Esophagus (tissue), 2 donors: Measurements from ENCODE around the gene SMIM28. TPM values are rescaled to one million over a fixed set of nuclear protein-coding genes. Genes with fewer than 3 reads are reported as not detected.

Experiments used
- H3K27ac ChIP-seq, 2 donors: one replicate each; pipeline ENCODE4 v1.5.1; 2013; ENCODE audit warnings: low read depth in 2 of 2, mild to moderate bottlenecking in 2 of 2, inconsistent platforms in 1 of 2, low read length in 1 of 2, moderate library complexity in 1 of 2
- H3K27me3 ChIP-seq, 2 donors: one replicate each; pipeline ENCODE4 v1.6.1; 2013; ENCODE audit warnings: low read length in 2 of 2, control low read depth in 1 of 2, mild to moderate bottlenecking in 1 of 2; ENCODE audit not compliant: insufficient read depth in 2 of 2, control insufficient read depth in 1 of 2
- H3K36me3 ChIP-seq, 2 donors: one replicate each; pipeline ENCODE4 v1.6.1; 2013; ENCODE audit warnings: low read length in 1 of 2; ENCODE audit not compliant: control insufficient read depth in 2 of 2, insufficient read depth in 2 of 2
- H3K4me1 ChIP-seq, 2 donors: one replicate each; pipeline ENCODE4 v1.6.1; 2013; ENCODE audit warnings: low read length in 1 of 2; ENCODE audit not compliant: control insufficient read depth in 2 of 2, insufficient read depth in 2 of 2
- H3K4me3 ChIP-seq, 2 donors: one replicate each; pipeline ENCODE4 v1.5.1; 2013; ENCODE audit warnings: low read length in 2 of 2, mild to moderate bottlenecking in 2 of 2, low read depth in 1 of 2, moderate library complexity in 1 of 2
- H3K9me3 ChIP-seq, 2 donors: one replicate each; pipeline ENCODE4 v1.6.1; 2013; ENCODE audit warnings: mild to moderate bottlenecking in 2 of 2, low read depth in 1 of 2, low read length in 1 of 2, moderate library complexity in 1 of 2; ENCODE audit not compliant: control insufficient read depth in 2 of 2, insufficient read depth in 1 of 2
- WGBS, 2 donors: extraction: QIAGEN DNeasy Blood & Tissue Kit; methylation state at CpG; one replicate each; pipeline ENCODE4 v1.1.7; 2013; 5-methylcytosine and 5-hydroxymethylcytosine counted together
- polyA plus RNA-seq, 2 donors: library from polyadenylated mRNA; stranded (reverse); fragments of 200-250 nt; gene quantifications; one replicate each; pipeline ENCODE4 v1.2.3, GENCODE V29; 2013
- donor health status: healthy with polysubstance abuse.
- donor health status: Bipolar disorder and iron deficiency.

The SMIM28 gene
- polyA plus RNA-seq, 2 donors, result not detected

GRCh38 chr6:138371452-138371711 is 6.3 kb upstream of the SMIM28 start:
- WGBS, 2 donors, result 41 to 64% methylated on average over 3 of the region's 3 CpGs
- Histone ChIP-seq H3K27me3 (no peaks in the 10 kb centered on the region), H3K27ac (no peak overlapping the region)

DNA sequence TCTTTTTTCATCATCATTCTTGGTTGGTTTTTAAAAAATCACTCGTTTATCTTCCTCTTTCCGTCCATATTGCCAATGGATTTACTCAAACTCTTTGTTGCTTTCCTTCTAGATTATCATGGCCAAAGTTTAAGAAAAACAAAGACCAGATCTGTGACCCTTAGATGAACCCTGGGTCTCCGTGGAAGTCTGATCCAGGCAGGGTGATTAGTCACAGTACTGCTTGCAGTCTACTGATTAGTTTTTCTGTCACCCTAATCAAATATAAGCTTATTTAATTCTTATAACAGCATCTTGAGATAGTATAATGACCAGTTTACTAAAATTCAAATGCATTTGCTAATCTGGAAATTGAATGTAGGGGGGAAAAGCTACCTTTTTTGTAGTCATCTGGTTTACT is 6.0 kb upstream of the SMIM28 start:
- no peak overlapping the region for H3K27ac ChIP-seq
- no peaks in the 10 kb centered on the region for H3K4me1 ChIP-seq
- H3K9me3 ChIP-seq, result no peaks in the 10 kb centered on the region
- H3K36me3 ChIP-seq, result no peaks in the 10 kb centered on the region
- no peak overlapping the region for H3K4me3 ChIP-seq
- 32 to 33% methylated on average over 3 of the region's 3 CpGs for WGBS, 2 donors
- H3K27me3 ChIP-seq, result no peaks in the 10 kb centered on the region

More at GRCh38 chr6:138371452-138371711, 6.3 kb upstream of the SMIM28 start:
- Histone ChIP-seq H3K4me1 (no peaks in the 10 kb centered on the region), H3K9me3 (no peaks in the 10 kb centered on the region), H3K4me3 (no peak overlapping the region), H3K36me3 (no peaks in the 10 kb centered on the region)

DNA sequence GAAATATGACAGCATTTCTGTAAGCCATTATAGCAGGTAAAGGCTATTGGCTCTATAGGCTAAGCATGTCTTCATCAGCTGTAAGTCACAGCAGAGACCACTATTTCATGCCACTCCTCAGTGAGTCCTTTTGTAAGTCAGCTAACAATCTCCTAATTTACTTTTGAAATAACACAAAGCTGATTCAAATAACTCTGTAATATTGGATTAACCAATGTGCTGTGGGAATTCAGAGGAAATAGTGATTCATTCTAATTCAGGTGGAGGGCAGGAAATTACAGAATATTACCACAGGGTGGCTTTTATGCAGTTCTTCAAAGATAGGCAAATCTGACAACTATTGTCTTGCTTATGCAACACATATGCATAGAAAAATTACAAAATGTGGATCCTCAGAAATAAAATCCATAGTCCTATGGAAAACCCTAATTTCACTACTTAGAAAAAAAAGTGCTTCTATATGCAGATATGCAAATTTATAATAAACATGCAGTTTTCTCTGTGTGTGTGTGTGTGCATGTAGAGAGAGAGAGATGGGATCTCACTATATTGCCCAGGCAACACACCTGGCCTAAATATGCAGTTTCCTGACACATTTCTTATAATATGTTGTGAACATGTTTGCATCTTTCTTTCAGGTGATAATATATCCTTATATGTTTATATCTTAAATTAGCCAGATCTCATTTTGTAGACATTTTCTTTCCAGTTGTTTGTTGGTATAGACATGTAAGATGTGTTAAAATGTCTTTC is 4.8 kb upstream of the SMIM28 start:
- no peaks in the 10 kb centered on the region for H3K9me3 ChIP-seq
- H3K36me3 ChIP-seq, result no peaks in the 10 kb centered on the region
- H3K27ac ChIP-seq, result no peak overlapping the region
- no peaks in the 10 kb centered on the region for H3K4me1 ChIP-seq
- H3K4me3 ChIP-seq, result no peak overlapping the region
- H3K27me3 ChIP-seq, result no peaks in the 10 kb centered on the region

DNA sequence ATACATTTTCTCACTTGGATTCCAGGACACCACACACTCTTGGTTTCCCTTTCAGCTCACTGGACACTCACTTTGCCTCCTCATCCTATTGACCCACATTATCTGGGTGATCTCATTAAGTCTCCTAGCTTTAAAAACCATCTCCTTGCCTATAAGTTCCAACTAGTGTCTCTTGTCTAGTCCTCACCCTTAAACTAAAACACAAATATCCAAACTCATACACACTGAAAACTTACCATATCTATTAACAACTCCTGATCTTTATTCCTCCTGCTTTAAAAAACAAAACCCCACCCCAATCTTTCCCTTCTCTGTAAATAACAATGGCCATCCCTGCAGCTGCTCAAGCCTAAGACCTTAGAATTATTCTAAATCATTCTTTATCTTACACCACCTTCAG is 3.5 kb upstream of the SMIM28 start:
- no peaks in the 10 kb centered on the region for H3K36me3 ChIP-seq
- no peak overlapping the region for H3K27ac ChIP-seq
- no peaks in the 10 kb centered on the region for H3K27me3 ChIP-seq
- H3K9me3 ChIP-seq, result no peaks in the 10 kb centered on the region
- H3K4me3 ChIP-seq, result no peak overlapping the region
- H3K4me1 ChIP-seq, result no peaks in the 10 kb centered on the region

- Histone ChIP-seq H3K36me3 (no peaks in the 10 kb centered on the region), H3K27ac (no peak overlapping the region), H3K4me1 (no peaks in the 10 kb centered on the region), H3K9me3 (no peaks in the 10 kb centered on the region), H3K4me3 (no peak overlapping the region), H3K27me3 (no peaks in the 10 kb centered on the region)
- WGBS, 2 donors, result 94% methylated on average over 2 of the region's 2 CpGs
Measured at GRCh38 chr6:138374815-138375214, 2.9 kb upstream of the SMIM28 start.

DNA sequence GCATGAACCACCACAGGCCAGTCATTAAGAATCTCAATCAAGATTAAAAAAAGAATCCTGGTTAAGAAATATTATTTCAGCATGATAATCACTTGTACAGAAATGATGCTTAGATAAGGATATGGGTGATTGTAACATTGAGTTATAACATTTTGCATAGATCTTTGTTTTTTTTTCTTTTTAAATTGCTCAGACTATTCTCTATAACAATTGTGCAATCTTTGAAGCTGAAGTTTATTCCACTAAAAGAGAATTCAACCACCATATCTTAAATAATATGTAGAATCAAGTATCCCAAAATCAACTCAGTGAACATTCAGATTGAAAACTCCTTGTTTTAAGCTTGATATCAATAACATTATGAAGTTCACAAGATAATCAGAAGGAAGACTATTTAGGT is 663 bp upstream of the SMIM28 start:
- Histone ChIP-seq H3K4me1 (no peaks in the 10 kb centered on the region), H3K9me3 (no peaks in the 10 kb centered on the region), H3K27ac (no peak overlapping the region), H3K27me3 (no peaks in the 10 kb centered on the region), H3K4me3 (no peak overlapping the region), H3K36me3 (no peaks in the 10 kb centered on the region)

- WGBS, 2 donors, result 66 to 74% methylated on average over 4 of the region's 4 CpGs
- H3K9me3 ChIP-seq, result no peaks in the 10 kb centered on the region
- H3K4me3 ChIP-seq, result no peak overlapping the region
- H3K27me3 ChIP-seq, result no peaks in the 10 kb centered on the region
- no peak overlapping the region for H3K27ac ChIP-seq
- H3K36me3 ChIP-seq, result no peaks in the 10 kb centered on the region
- no peaks in the 10 kb centered on the region for H3K4me1 ChIP-seq
Measured at GRCh38 chr6:138378463-138378862, 758 bp downstream of the SMIM28 start.

GRCh38 chr6:138382498-138383265 is 5.0 kb downstream of the SMIM28 start:
- Histone ChIP-seq H3K27me3 (no peaks in the 10 kb centered on the region), H3K27ac (no peak overlapping the region), H3K4me3 (no peak overlapping the region), H3K36me3 (no peaks in the 10 kb centered on the region), H3K4me1 (no peaks in the 10 kb centered on the region), H3K9me3 (no peaks in the 10 kb centered on the region)
- WGBS, 2 donors, result 81 to 91% methylated on average over 8 of the region's 8 CpGs

DNA sequence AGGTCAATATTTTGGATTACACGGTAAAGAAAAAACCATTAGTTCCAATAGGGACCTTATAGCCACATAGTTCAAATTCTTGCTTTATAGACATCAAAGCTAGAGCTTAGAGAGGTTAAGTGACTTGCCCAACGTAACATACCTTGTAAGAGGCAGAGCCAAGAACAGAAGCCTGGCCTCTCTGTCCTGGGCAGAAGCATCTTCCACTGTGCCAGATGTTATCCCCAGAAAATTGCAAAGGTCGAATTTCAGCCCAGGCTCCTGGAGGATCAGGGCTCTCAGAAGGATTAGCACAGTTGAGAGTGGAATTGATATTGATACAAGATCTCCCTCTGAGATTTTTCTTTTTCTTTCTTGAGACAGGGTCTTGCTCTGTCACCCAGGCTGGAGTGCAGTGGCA is 6.1 kb downstream of the SMIM28 start:
- no peak overlapping the region for H3K4me3 ChIP-seq
- H3K4me1 ChIP-seq, result no peaks in the 10 kb centered on the region
- H3K9me3 ChIP-seq, result no peaks in the 10 kb centered on the region
- H3K27ac ChIP-seq, result no peak overlapping the region
- no peaks in the 10 kb centered on the region for H3K36me3 ChIP-seq
- no peaks in the 10 kb centered on the region for H3K27me3 ChIP-seq
- 67 to 75% methylated on average over 3 of the region's 3 CpGs for WGBS, 2 donors

- H3K27me3 ChIP-seq, result no peaks in the 10 kb centered on the region
- no peaks in the 10 kb centered on the region for H3K9me3 ChIP-seq
- 96 to 97% methylated on average over 3 of the region's 3 CpGs for WGBS, 2 donors
- H3K36me3 ChIP-seq, result no peaks in the 10 kb centered on the region
- no peak overlapping the region for H3K27ac ChIP-seq
- no peaks in the 10 kb centered on the region for H3K4me1 ChIP-seq
- no peak overlapping the region for H3K4me3 ChIP-seq
Measured at GRCh38 chr6:138386897-138387296, 9.2 kb downstream of the SMIM28 start.
